Natural killer cell (primary cell): ENCODE results near the gene LETMD1. TPM values are rescaled to one million over a fixed set of nuclear protein-coding genes. Genes with fewer than 3 reads are reported as not detected.
A peak's percentile ranks its signal among the peaks of the same experiment; 100 is the strongest.

Source experiments
- ATAC-seq, 3 donors: fragments of 150-1000 bp in 2 of 3; fragments of 200-7000 bp in 1 of 3; cut with Tn5 transposase; 1 replicate in 1 of 3; 2 replicates in 2 of 3; pipeline ENCODE4 v1.10.0; 2021; ENCODE audit warnings: mild to moderate bottlenecking in 2 of 3, moderate library complexity in 2 of 3
- DNase-seq, 2 donors: peaks; one replicate each; pipeline versions ENCODE4 v3.0.0 to v3.0.0-alpha.2; 2013 to 2021; ENCODE audit warnings: mixed read lengths in 1 of 2
- H3K27ac ChIP-seq: one replicate; pipeline ENCODE4 v1.5.1; 2013; ENCODE audit warnings: mild to moderate bottlenecking, low read length
- H3K27me3 ChIP-seq: one replicate; pipeline ENCODE4 v1.6.1; 2013; ENCODE audit warnings: low read length; ENCODE audit not compliant: control insufficient read depth, insufficient read depth
- H3K36me3 ChIP-seq: one replicate; pipeline ENCODE4 v1.6.1; 2013; ENCODE audit warnings: low read length; ENCODE audit not compliant: control insufficient read depth, insufficient read depth
- H3K4me1 ChIP-seq: one replicate; pipeline ENCODE4 v1.6.1; 2013; ENCODE audit warnings: low read length; ENCODE audit not compliant: control insufficient read depth, insufficient read depth
- H3K4me3 ChIP-seq: one replicate; pipeline ENCODE4 v1.5.1; 2013; ENCODE audit warnings: low read length
- H3K9me3 ChIP-seq: one replicate; pipeline ENCODE4 v1.6.1; 2013; ENCODE audit warnings: low read length; ENCODE audit not compliant: control insufficient read depth, insufficient read depth
- H3K27ac Mint-ChIP-seq, 2 donors: one replicate each; pipeline ENCODE4 v1.8.0; 2022; ENCODE audit warnings: mild to moderate bottlenecking in 2 of 2, mixed read lengths in 2 of 2, moderate library complexity in 1 of 2
- H3K27me3 Mint-ChIP-seq, 2 donors: one replicate each; pipeline ENCODE4 v1.8.0; 2022; ENCODE audit warnings: low read depth in 2 of 2, mixed read lengths in 2 of 2
- H3K36me3 Mint-ChIP-seq: one replicate; pipeline ENCODE4 v1.8.0; 2022; ENCODE audit warnings: mixed read lengths
- H3K4me1 Mint-ChIP-seq, 2 donors: one replicate each; pipeline ENCODE4 v1.8.0; 2022; ENCODE audit warnings: mixed read lengths in 2 of 2
- H3K4me3 Mint-ChIP-seq: one replicate; pipeline ENCODE4 v1.8.0; 2022; ENCODE audit warnings: mild to moderate bottlenecking, moderate library complexity, mixed read lengths
- H3K9me3 Mint-ChIP-seq, 2 donors: one replicate each; pipeline ENCODE4 v1.8.0; 2022; ENCODE audit warnings: mixed read lengths in 2 of 2
- CTCF ChIP-seq: fragments of 200-600 bp; IDR thresholded peaks from one replicate; pipeline ENCODE4 v1.8.0; 2022; ENCODE audit warnings: antibody characterized with exemption
- WGBS: methylation state at CpG from one replicate; pipeline ENCODE4 v1.1.7; 2013; ENCODE audit warnings: missing lambda C conversion rate; ENCODE audit not compliant: insufficient coverage; 5-methylcytosine and 5-hydroxymethylcytosine counted together
- intact Hi-C: fragments of 100-400 bp; cut with micrococcal nuclease; formaldehyde crosslinking; loops from one replicate; pipeline ENCODE4 v1.14.2; 2022
- total RNA-seq, 4 donors: library from RNA; stranded (reverse); fragments of 120-200 nt in 1 of 4; gene quantifications; one replicate each; pipeline versions ENCODE4 v1.2.3 to v1.2.4, GENCODE V29; 2013 to 2022

The LETMD1 gene
- total RNA-seq, 3 donors from 2014 or later (not counting 1 experiment from before 2014, with no cell fraction given) = 57.1 to 71.8 (median 58.2) TPM

GRCh38 chr12:51008329-51009055 lies 39.6 kb upstream of the LETMD1 start:
- H3K9me3 Mint-ChIP-seq = no peaks in the 10 kb centered on the region
- no peak for TF ChIP-seq CTCF
- Histone ChIP-seq H3K4me3 (no peak overlapping the region), H3K4me1 (no peaks in the 10 kb centered on the region), H3K27ac (no peak overlapping the region), H3K36me3 (peaks cover 11% of the 10 kb centered on the region), H3K9me3 (no peaks in the 10 kb centered on the region), H3K27me3 (no peaks in the 10 kb centered on the region)
- intact Hi-C loops = no loop called here
- DNase-seq (no peak), ATAC-seq (no peak)
- H3K27ac Mint-ChIP-seq = peak overlapping the region; percentile 31 to 83
- peak overlapping the region; percentile 35 for H3K4me3 Mint-ChIP-seq
- H3K36me3 Mint-ChIP-seq = peaks cover 10% of the 10 kb centered on the region
- peaks cover 6 to 8% of the 10 kb centered on the region in 2 donors for H3K4me1 Mint-ChIP-seq
- no peaks in the 10 kb centered on the region for H3K27me3 Mint-ChIP-seq
- 100% methylated on average over 1 of the region's 1 CpG for WGBS

GRCh38 chr12:51009056-51009440 lies 39.1 kb upstream of the LETMD1 start:
- peak; percentile 82 to 97 (median 83) for ATAC-seq
- H3K9me3 Mint-ChIP-seq = no peaks in the 10 kb centered on the region
- intact Hi-C loops = no loop called here

GRCh38 chr12:51011955-51012354 lies 36.2 kb upstream of the LETMD1 start:
- H3K4me3 Mint-ChIP-seq = no peak overlapping the region
- Histone ChIP-seq H3K4me3 (no peak overlapping the region), H3K9me3 (no peaks in the 10 kb centered on the region), H3K27me3 (no peaks in the 10 kb centered on the region), H3K36me3 (peaks cover 4% of the 10 kb centered on the region), H3K4me1 (no peaks in the 10 kb centered on the region), H3K27ac (no peak overlapping the region)
- no peaks in the 10 kb centered on the region for H3K36me3 Mint-ChIP-seq
- no peaks in the 10 kb centered on the region for H3K27me3 Mint-ChIP-seq
- H3K27ac Mint-ChIP-seq = no peak overlapping the region
- ATAC-seq (no peak), DNase-seq (no peak)
- WGBS = 93% methylated on average over 4 of the region's 4 CpGs
- no peak for TF ChIP-seq CTCF
- no peaks in the 10 kb centered on the region for H3K9me3 Mint-ChIP-seq
- H3K4me1 Mint-ChIP-seq = peaks cover 6 to 8% of the 10 kb centered on the region in 2 donors
- intact Hi-C loops = no loop called here

More at GRCh38 chr12:51009056-51009440, 39.1 kb upstream of the LETMD1 start:
- no peak overlapping the region for H3K27ac ChIP-seq
- Mint-ChIP-seq H3K4me1 (peaks cover 6 to 8% of the 10 kb centered on the region in 2 donors), H3K4me3 (peak overlapping the region; percentile 35), H3K36me3 (peaks cover 10% of the 10 kb centered on the region), H3K27ac (peak overlapping the region; percentile 31 to 83), H3K27me3 (no peaks in the 10 kb centered on the region)
- peak; percentile 22 to 77 for DNase-seq
- no peak for TF ChIP-seq CTCF
- WGBS = 27% methylated on average over 8 of the region's 8 CpGs
- peaks cover 11% of the 10 kb centered on the region for H3K36me3 ChIP-seq
- no peak overlapping the region for H3K4me3 ChIP-seq
- no peaks in the 10 kb centered on the region for H3K27me3 ChIP-seq
- no peaks in the 10 kb centered on the region for H3K9me3 ChIP-seq
- no peaks in the 10 kb centered on the region for H3K4me1 ChIP-seq
